H1 (cell line): Measurements from ENCODE around the gene IDH2. TPM values are rescaled to one million over a fixed set of nuclear protein-coding genes. Genes with fewer than 3 reads are reported as not detected.

Source experiments
- BCL11A ChIP-seq, 2 experiments: IDR thresholded peaks; one replicate each; pipeline ENCODE4 v1.6.1; 2011; ENCODE audit warnings: low read depth in 2 of 2, low read length in 2 of 2, mild to moderate bottlenecking in 2 of 2
- POU5F1 ChIP-seq: IDR thresholded peaks from 2 replicates; pipeline ENCODE4 v1.6.1; 2011; ENCODE audit warnings: low read depth, mild to moderate bottlenecking, low read length, moderate library complexity
- RFX5 ChIP-seq: IDR thresholded peaks from 2 replicates; pipeline ENCODE4 v1.6.1; 2011; ENCODE audit warnings: low read depth, low read length, improper control_type of control experiment, borderline replicate concordance
- polyA plus RNA-seq, 7 experiments: library from polyadenylated mRNA; depleted of rRNA in 3 of 7; stranded (reverse) in 5 of 7; unstranded in 2 of 7; fragments of >200 nt in 5 of 7; fragments of 200-250 nt in 2 of 7; gene quantifications; 1 replicate in 5 of 7; 2 replicates in 1 of 7; 4 replicates in 1 of 7; pipeline versions ENCODE4 v1.2.1 to v1.2.3, GENCODE V29; 2011 to 2013; ENCODE audit warnings: missing spikeins in 2 of 7, mixed read lengths in 2 of 7
- total RNA-seq: library from RNA; stranded (reverse); fragmentation: NEBNext Ultra II Directional; extraction: Animal tissue kit (Norgen Biotek cat#: 25700); gene quantifications from 2 replicates; pipeline ENCODE4 v1.2.1, GENCODE V29; 2021

The IDH2 gene
- total and polyA plus RNA-seq, 2 of the 8 experiments (the other 6 are each of a cell fraction or from before 2014, with no cell fraction given), result 64.2 to 84.6 TPM

GRCh38 chr15:90060797-90061196, 41.5 kb downstream of the IDH2 start (continued):
- no peak for TF ChIP-seq RFX5
- TF ChIP-seq BCL11A (IDR thresholded peaks at IDR 0.05; ENCODE audit: low read depth in 2 of 2, low read length in 2 of 2), result no peak
- TF ChIP-seq POU5F1, result no peak
